GM12878 (cell line): ENCODE results near the gene NUDT14. TPM values are rescaled to one million over a fixed set of nuclear protein-coding genes. Genes with fewer than 3 reads are reported as not detected.

Experiments
- ATAC-seq: fragments of 200-7000 bp; cut with Tn5 transposase; 3 replicates; pipeline ENCODE4 v1.9.1; 2020; ENCODE audit warnings: mild to moderate bottlenecking, moderate library complexity
- BruUV-seq: library from RNA; stranded (reverse); fragments of 400-500 nt; replicated peaks from 2 replicates; lab custom pipeline; 2021; lab: Mats Ljungman, UMichigan
- CTCF ChIA-PET: fragments of 300-600 bp; sonication (Branson Sonifier 250); formaldehyde crosslinking; extraction: SDS; loops from one replicate; lab custom pipeline; 2021; ENCODE audit warnings: inconsistent platforms; lab: Yijun Ruan, JAX
- POLR2A ChIA-PET: fragments of 350-600 bp; formaldehyde crosslinking; extraction: SDS; loops from one replicate; lab custom pipeline; 2021; ENCODE audit warnings: inconsistent platforms; lab: Charles Lee
- RAD21 ChIA-PET: fragments of 300-600 bp; sonication (Branson Sonifier 250); formaldehyde crosslinking; loops from one replicate; lab custom pipeline; 2023; ENCODE audit warnings: antibody characterized with exemption; ENCODE audit not compliant: unreplicated experiment; lab: Charles Lee
- SMC1A ChIA-PET: fragments of 300-600 bp; sonication (Branson Sonifier 250); formaldehyde crosslinking; loops from one replicate; lab custom pipeline; 2023; ENCODE audit not compliant: unreplicated experiment, uncharacterized antibody; lab: Charles Lee
- DNase-seq: peaks from one replicate; pipeline ENCODE4 v3.0.0-alpha.2; 2011; ENCODE audit warnings: low read depth, low spot score
- FAIRE-seq: peaks from 3 replicates; lab custom pipeline; 2011; peaks lifted over from hg19 to GRCh38; lab: Jason Lieb, UNC
- H2AFZ ChIP-seq: 2 replicates; pipeline ENCODE4 v1.6.0; 2011; ENCODE audit warnings: low read depth, low read length, control low read depth; ENCODE audit not compliant: control insufficient read depth
- H3K27ac ChIP-seq: 2 replicates; pipeline ENCODE4 v1.5.1; 2011; ENCODE audit warnings: control low read depth; ENCODE audit not compliant: control insufficient read depth, insufficient read depth
- H3K27me3 ChIP-seq, 2 experiments: replicated peaks in 1 of 2; 2 replicates each; pipeline versions ENCODE4 v1.6.0 to v1.6.1; 2011; ENCODE audit warnings: low read length in 1 of 2; ENCODE audit not compliant: control insufficient read depth in 2 of 2, insufficient read depth in 2 of 2
- H3K36me3 ChIP-seq, 2 experiments: 2 replicates each; pipeline ENCODE4 v1.5.1; 2011; ENCODE audit warnings: low read length in 1 of 2; ENCODE audit not compliant: control insufficient read depth in 2 of 2, insufficient read depth in 2 of 2
- H3K4me1 ChIP-seq: 2 replicates; pipeline ENCODE4 v1.6.1; 2011; ENCODE audit warnings: mild to moderate bottlenecking, low read length, moderate library complexity, mixed read lengths; ENCODE audit not compliant: control insufficient read depth, insufficient read depth
- H3K4me2 ChIP-seq: 2 replicates; pipeline ENCODE4 v1.6.0; 2011; ENCODE audit warnings: control low read depth; ENCODE audit not compliant: control insufficient read depth, insufficient read depth
- H3K4me3 ChIP-seq: fragments of 200-600 bp; sonication (generic); 2 replicates; pipeline ENCODE4 v1.5.1; 2016
- H3K79me2 ChIP-seq: 2 replicates; pipeline ENCODE4 v1.6.0; 2011; ENCODE audit warnings: low read length; ENCODE audit not compliant: control insufficient read depth, insufficient read depth
- H3K9ac ChIP-seq: 2 replicates; pipeline ENCODE4 v1.8.0; 2011; ENCODE audit warnings: low read length, control low read depth, mixed read lengths; ENCODE audit not compliant: control insufficient read depth, insufficient read depth
- H3K9me3 ChIP-seq: replicated peaks from 3 replicates; pipeline ENCODE4 v1.5.1; 2011; ENCODE audit warnings: mild to moderate bottlenecking, low read length; ENCODE audit not compliant: control insufficient read depth, insufficient read depth
- H4K20me1 ChIP-seq: 2 replicates; pipeline ENCODE4 v1.6.0; 2011; ENCODE audit not compliant: control insufficient read depth, insufficient read depth
- CBX5 ChIP-seq: sonication (generic); IDR thresholded peaks from 2 replicates; pipeline ENCODE4 v1.6.1; 2016; ENCODE audit warnings: low read depth, moderate library complexity, mild to moderate bottlenecking, inconsistent platforms
- GATAD2B ChIP-seq: fragments of 450-650 bp; conservative IDR thresholded peaks from 2 replicates; pipeline ENCODE4 v1.6.1; 2017; ENCODE audit warnings: low read depth, mild to moderate bottlenecking, moderate library complexity
- JUND ChIP-seq: IDR thresholded peaks from 2 replicates; pipeline ENCODE4 v1.6.1; 2012; ENCODE audit warnings: low read depth, mild to moderate bottlenecking, low read length, improper control_type of control experiment, moderate library complexity
- NFYA ChIP-seq: IDR thresholded peaks from 2 replicates; pipeline ENCODE4 v1.6.1; 2011; ENCODE audit warnings: low read depth, mild to moderate bottlenecking, low read length, improper control_type of control experiment, borderline replicate concordance
- SIN3A ChIP-seq: IDR thresholded peaks from 2 replicates; pipeline ENCODE4 v1.6.1; 2012; ENCODE audit warnings: low read depth, low read length, improper control_type of control experiment
- SREBF1 ChIP-seq: IDR thresholded peaks from 2 replicates; pipeline ENCODE4 v1.6.1; 2012; ENCODE audit warnings: mild to moderate bottlenecking, low read length
- STAT1 ChIP-seq: fragments of 450-650 bp; conservative IDR thresholded peaks from 2 replicates; pipeline ENCODE4 v1.6.1; 2014; ENCODE audit warnings: antibody characterized with exemption, mild to moderate bottlenecking
- YBX1 ChIP-seq: fragments of 450-650 bp; IDR thresholded peaks from 2 replicates; pipeline ENCODE4 v1.6.1; 2016; ENCODE audit warnings: antibody characterized with exemption
- WGBS: methylation state at CpG from one replicate; pipeline ENCODE4 v1.1.6; 2016; ENCODE audit warnings: low lambda C conversion rate; ENCODE audit not compliant: insufficient replicate concordance, insufficient coverage; ENCODE audit errors: missing lambda C conversion rate; 5-methylcytosine and 5-hydroxymethylcytosine counted together
- in situ Hi-C: fragments of 300-500 bp; cut with MboI; formaldehyde crosslinking; loops from 9 replicates; pipeline ENCODE4 v1.14.3; 2018; ENCODE audit warnings: mixed read lengths
- intact Hi-C: fragments of 100-400 bp; cut with micrococcal nuclease; formaldehyde crosslinking; loops from one replicate; pipeline ENCODE4 v1.14.2; 2022; ENCODE audit not compliant: unreplicated experiment
- polyA plus RNA-seq, 11 experiments: library from polyadenylated mRNA; depleted of rRNA in 4 of 11; unstranded in 6 of 11; stranded (reverse) in 5 of 11; fragments of >200 nt; fragmentation: Nextera tagmentation in 4 of 11; fragmentation: Illumina TruSeq in 1 of 11; extraction: Ambion mirVana in 4 of 11; extraction: Trizol in 1 of 11; gene quantifications; 1 replicate in 1 of 11; 2 replicates in 10 of 11; pipeline versions ENCODE4 v1.2.1 to v1.2.3, GENCODE V29; 2011 to 2016; ENCODE audit warnings: inconsistent platforms in 2 of 11, missing spikeins in 2 of 11, low read depth in 1 of 11
- total RNA-seq, 4 experiments: library from RNA; depleted of rRNA in 3 of 4; stranded (reverse); fragments of >200 nt in 3 of 4; fragmentation: Illumina TruSeq in 1 of 4; extraction: Trizol in 1 of 4; gene quantifications; 2 replicates each; pipeline versions ENCODE4 v1.2.1 to v1.2.3, GENCODE V29; 2013 to 2021
- TF ChIP-seq, protein P1 (sequence below): fragments of 450-650 bp; IDR thresholded peaks from 2 replicates; pipeline ENCODE4 v1.6.1; 2016; ENCODE audit warnings: mild to moderate bottlenecking

Gene NUDT14
- total and polyA plus RNA-seq, 10 of the 15 experiments (the other 5 are each of a cell fraction or from before 2014, with no cell fraction given): 0.62 to 6.8 (median 4.3) TPM; not detected in 1

DNA sequence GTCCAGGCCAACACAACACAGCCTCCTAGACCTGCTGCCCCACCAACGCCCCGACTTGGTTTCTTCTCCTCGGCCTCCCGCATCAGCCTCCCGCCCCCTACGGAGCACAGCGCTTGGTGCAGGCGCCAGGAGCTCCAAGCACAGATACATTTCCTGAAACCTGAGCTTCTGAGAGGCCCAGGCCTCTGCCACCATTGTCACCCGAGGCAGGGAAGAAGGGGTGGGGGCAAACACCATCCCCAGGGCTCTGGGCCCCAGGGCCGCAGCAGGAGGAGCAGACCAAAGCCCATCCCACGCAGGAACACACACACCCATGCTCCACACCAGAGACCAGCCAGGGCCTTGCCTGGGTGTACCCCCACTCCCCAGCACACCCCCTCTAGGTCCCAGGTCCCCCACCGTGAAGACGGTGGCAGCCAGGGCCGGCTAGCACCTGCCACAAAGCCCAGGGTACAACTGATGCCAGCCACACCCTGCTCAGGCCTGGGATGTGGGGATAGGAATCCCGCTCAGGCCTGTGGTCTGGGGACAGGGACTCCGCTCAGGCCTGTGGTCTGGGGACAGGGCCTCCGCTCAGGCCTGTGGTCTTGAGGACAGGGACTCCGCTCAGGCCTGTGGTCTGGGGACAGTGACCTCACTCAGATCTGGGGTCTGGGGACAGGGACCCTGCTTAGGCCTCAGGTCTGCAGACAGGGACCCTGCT lies 17.9 kb downstream of the NUDT14 start:
- H3K9ac ChIP-seq: no peak overlapping the region
- WGBS: 53% methylated on average over 16 of the region's 18 CpGs
- no peaks in the 10 kb centered on the region for H3K9me3 ChIP-seq
- TF ChIP-seq STAT1 (no peak), GATAD2B (no peak), NFYA (no peak), SREBF1 (no peak), CBX5 (no peak), SIN3A (no peak), JUND (no peak), YBX1 (no peak)
- TF ChIP-seq, protein P1, sequence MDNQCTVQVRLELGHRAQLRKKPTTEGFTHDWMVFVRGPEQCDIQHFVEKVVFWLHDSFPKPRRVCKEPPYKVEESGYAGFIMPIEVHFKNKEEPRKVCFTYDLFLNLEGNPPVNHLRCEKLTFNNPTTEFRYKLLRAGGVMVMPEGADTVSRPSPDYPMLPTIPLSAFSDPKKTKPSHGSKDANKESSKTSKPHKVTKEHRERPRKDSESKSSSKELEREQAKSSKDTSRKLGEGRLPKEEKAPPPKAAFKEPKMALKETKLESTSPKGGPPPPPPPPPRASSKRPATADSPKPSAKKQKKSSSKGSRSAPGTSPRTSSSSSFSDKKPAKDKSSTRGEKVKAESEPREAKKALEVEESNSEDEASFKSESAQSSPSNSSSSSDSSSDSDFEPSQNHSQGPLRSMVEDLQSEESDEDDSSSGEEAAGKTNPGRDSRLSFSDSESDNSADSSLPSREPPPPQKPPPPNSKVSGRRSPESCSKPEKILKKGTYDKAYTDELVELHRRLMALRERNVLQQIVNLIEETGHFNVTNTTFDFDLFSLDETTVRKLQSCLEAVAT: no peak
- TF ChIP-seq, all 136 proteins: peak for 0
- CTCF ChIA-PET: no interaction called here
- intact Hi-C loops: loop anchor here (10.0 kb wide), 1 partner anchor 68 kb away; no protein-coding TSS in a partner anchor
- Histone ChIP-seq H3K4me2 (no peak overlapping the region), H2AFZ (no peak overlapping the region), H3K4me1 (no peaks in the 10 kb centered on the region), H3K36me3 (no peaks in the 10 kb centered on the region), H3K79me2 (no peaks in the 10 kb centered on the region), H3K4me3 (no peak overlapping the region), H4K20me1 (0 out of 2 replicates have a peak, but pooled peaks cover 2% of the 10 kb centered on the region), H3K27ac (no peak overlapping the region), H3K27me3 (peaks cover 2 to 3% of the 10 kb centered on the region in 2 experiments; a peak in 2 of 4 replicates)
- DNase-seq: no peak
- POLR2A ChIA-PET: no interaction called here
- in situ Hi-C loops: no loop called here
- RAD21 ChIA-PET: no interaction called here
- ATAC-seq: no peak
- no peak for FAIRE-seq
- SMC1A ChIA-PET: no interaction called here
- BruUV-seq: no TSS peak
